Esophagus muscularis mucosa (tissue), 4 donors: ENCODE data around the gene ADGRA1. TPM values are rescaled to one million over a fixed set of nuclear protein-coding genes. Genes with fewer than 3 reads are reported as not detected.

Experiments used
- DNase-seq: peaks from one replicate; pipeline ENCODE4 v3.0.0-alpha.2; 2017; ENCODE audit errors: extremely low spot score
- H3K27ac ChIP-seq, 4 donors: fragments of 200-600 bp; sonication (generic); replicated peaks in 1 of 4; 1 replicate in 3 of 4; 2 replicates in 1 of 4; pipeline ENCODE4 v1.5.1; 2016 to 2019; ENCODE audit warnings: mild to moderate bottlenecking in 1 of 4
- H3K27me3 ChIP-seq, 4 donors: fragments of 200-600 bp; sonication (generic); one replicate each; pipeline versions ENCODE4 v1.5.1 to v1.6.0; 2016 to 2019
- H3K36me3 ChIP-seq, 4 donors: fragments of 200-600 bp; sonication (generic); one replicate each; pipeline ENCODE4 v1.5.1; 2016 to 2019
- H3K4me1 ChIP-seq, 4 donors: fragments of 200-600 bp; sonication (generic); one replicate each; pipeline ENCODE4 v1.5.1; 2016 to 2019
- H3K4me3 ChIP-seq, 4 donors: fragments of 200-600 bp; sonication (generic); 1 replicate in 2 of 4; 2 replicates in 2 of 4; pipeline ENCODE4 v1.5.1; 2016 to 2019; ENCODE audit warnings: mild to moderate bottlenecking in 4 of 4, moderate library complexity in 1 of 4
- H3K9me3 ChIP-seq, 4 donors: fragments of 200-600 bp; sonication (generic); 1 replicate in 3 of 4; 2 replicates in 1 of 4; pipeline ENCODE4 v1.5.1; 2016 to 2019
- EP300 ChIP-seq: sonication (generic); formaldehyde crosslinking; IDR thresholded peaks from one replicate; pipeline ENCODE4 v1.6.1; 2017; ENCODE audit warnings: antibody characterized with exemption
- POLR2A ChIP-seq: fragments of 450-650 bp; IDR thresholded peaks from one replicate; pipeline ENCODE4 v1.6.1; 2017; ENCODE audit warnings: antibody characterized with exemption, moderate library complexity, mild to moderate bottlenecking, low read depth
- POLR2AphosphoS5 ChIP-seq, 2 donors: sonication (generic); formaldehyde crosslinking; IDR thresholded peaks; one replicate each; pipeline ENCODE4 v1.6.1; 2017; ENCODE audit warnings: antibody characterized with exemption in 2 of 2
- WGBS: methylation state at CpG from one replicate; pipeline ENCODE4 v1.1.5; 2018; 5-methylcytosine and 5-hydroxymethylcytosine counted together
- intact Hi-C: fragments of 100-400 bp; cut with DNase I; formaldehyde crosslinking; loops from one replicate; pipeline ENCODE4 v1.15.1; 2023
- total RNA-seq, 4 donors: library from RNA; depleted of rRNA; stranded (reverse); fragments of >200 nt; gene quantifications; one replicate each; pipeline versions ENCODE4 v1.1.0 to v1.2.1, GENCODE V29; 2016
- TF ChIP-seq, protein P1 (sequence below), 3 experiments: fragments of 200-600 bp in 2 of 3; fragments of 450-650 bp in 1 of 3; sonication (generic) in 2 of 3; IDR thresholded peaks; one replicate each; pipeline ENCODE4 v1.5.1; 2017 to 2019; ENCODE audit warnings: antibody characterized with exemption in 3 of 3, mild to moderate bottlenecking in 2 of 3, moderate library complexity in 1 of 3

The ADGRA1 gene
- total RNA-seq, 4 donors from 2014 or later: under 0.01 to 0.06 TPM; not detected in 2

DNA sequence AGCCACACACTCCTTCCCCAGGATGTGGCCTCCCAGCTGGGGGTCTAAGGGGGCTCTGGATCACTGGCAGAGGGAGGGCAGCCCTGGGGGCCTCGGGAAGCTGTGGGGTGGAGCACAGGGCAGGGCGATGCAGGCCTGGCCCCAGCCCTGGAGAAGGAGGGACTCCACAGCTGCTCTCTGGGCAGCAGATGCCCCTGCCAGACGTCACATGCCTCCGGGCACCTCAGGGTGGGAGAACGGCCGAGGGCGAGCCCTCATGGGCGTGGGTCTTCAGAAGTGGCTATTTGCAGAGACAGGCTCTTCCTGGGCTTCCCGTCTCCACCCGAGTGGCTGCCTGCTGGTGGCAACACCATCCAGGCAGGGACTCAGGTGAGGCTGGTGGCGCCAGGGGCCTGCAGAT, 16.0 kb upstream of the ADGRA1 start:
- peaks cover 0 to 84% (median 0%) of the 10 kb centered on the region in 4 donors for H3K27me3 ChIP-seq
- H3K4me1 ChIP-seq: no peaks in the 10 kb centered on the region
- H3K4me3 ChIP-seq: no peak overlapping the region
- no peak overlapping the region for H3K27ac ChIP-seq
- DNase-seq: no peak
- no peaks in the 10 kb centered on the region for H3K36me3 ChIP-seq
- TF ChIP-seq, protein P1, sequence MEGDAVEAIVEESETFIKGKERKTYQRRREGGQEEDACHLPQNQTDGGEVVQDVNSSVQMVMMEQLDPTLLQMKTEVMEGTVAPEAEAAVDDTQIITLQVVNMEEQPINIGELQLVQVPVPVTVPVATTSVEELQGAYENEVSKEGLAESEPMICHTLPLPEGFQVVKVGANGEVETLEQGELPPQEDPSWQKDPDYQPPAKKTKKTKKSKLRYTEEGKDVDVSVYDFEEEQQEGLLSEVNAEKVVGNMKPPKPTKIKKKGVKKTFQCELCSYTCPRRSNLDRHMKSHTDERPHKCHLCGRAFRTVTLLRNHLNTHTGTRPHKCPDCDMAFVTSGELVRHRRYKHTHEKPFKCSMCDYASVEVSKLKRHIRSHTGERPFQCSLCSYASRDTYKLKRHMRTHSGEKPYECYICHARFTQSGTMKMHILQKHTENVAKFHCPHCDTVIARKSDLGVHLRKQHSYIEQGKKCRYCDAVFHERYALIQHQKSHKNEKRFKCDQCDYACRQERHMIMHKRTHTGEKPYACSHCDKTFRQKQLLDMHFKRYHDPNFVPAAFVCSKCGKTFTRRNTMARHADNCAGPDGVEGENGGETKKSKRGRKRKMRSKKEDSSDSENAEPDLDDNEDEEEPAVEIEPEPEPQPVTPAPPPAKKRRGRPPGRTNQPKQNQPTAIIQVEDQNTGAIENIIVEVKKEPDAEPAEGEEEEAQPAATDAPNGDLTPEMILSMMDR (IDR thresholded peaks at IDR 0.05): no peak
- no peak for TF ChIP-seq POLR2AphosphoS5 (IDR thresholded peaks at IDR 0.05)
- TF ChIP-seq POLR2A: no peak
- TF ChIP-seq EP300: no peak
- H3K9me3 ChIP-seq: no peaks in the 10 kb centered on the region
- intact Hi-C loops: no loop called here
- WGBS: no CpG with 5 or more reads among the region's 11 CpGs

- no peaks in the 10 kb centered on the region for H3K9me3 ChIP-seq
- H3K27ac ChIP-seq: no peak overlapping the region
- DNase-seq: no peak
- intact Hi-C loops: no loop called here
- 86% methylated on average over 1 of the region's 19 CpGs for WGBS
- H3K4me1 ChIP-seq: no peaks in the 10 kb centered on the region
- H3K27me3 ChIP-seq: peaks cover 0 to 89% (median 0%) of the 10 kb centered on the region in 4 donors
- no peak overlapping the region for H3K4me3 ChIP-seq
- no peaks in the 10 kb centered on the region for H3K36me3 ChIP-seq
- TF ChIP-seq POLR2AphosphoS5 (IDR thresholded peaks at IDR 0.05) (no peak), POLR2A (no peak), EP300 (no peak)
- TF ChIP-seq, protein P1 (IDR thresholded peaks at IDR 0.05): no peak
Measured at GRCh38 chr10:133072196-133072595, 15.5 kb upstream of the ADGRA1 start.

- Histone ChIP-seq H3K9me3 (no peaks in the 10 kb centered on the region), H3K27me3 (peaks cover 0 to 86% (median 0%) of the 10 kb centered on the region in 4 donors), H3K27ac (no peak overlapping the region), H3K4me1 (no peaks in the 10 kb centered on the region), H3K4me3 (no peak overlapping the region), H3K36me3 (no peaks in the 10 kb centered on the region)
- intact Hi-C loops: no loop called here
- TF ChIP-seq POLR2A (no peak), EP300 (no peak), POLR2AphosphoS5 (IDR thresholded peaks at IDR 0.05) (no peak)
- TF ChIP-seq, protein P1 (IDR thresholded peaks at IDR 0.05): no peak
- DNase-seq: no peak
- 86% methylated on average over 32 of the region's 34 CpGs for WGBS
Measured at GRCh38 chr10:133072720-133073390, 14.9 kb upstream of the ADGRA1 start.

GRCh38 chr10:133075346-133076137, 12.2 kb upstream of the ADGRA1 start:
- no peaks in the 10 kb centered on the region for H3K4me1 ChIP-seq
- peaks cover 0 to 72% (median 0%) of the 10 kb centered on the region in 4 donors for H3K27me3 ChIP-seq
- H3K27ac ChIP-seq: no peak overlapping the region
- no peaks in the 10 kb centered on the region for H3K36me3 ChIP-seq
- no peaks in the 10 kb centered on the region for H3K9me3 ChIP-seq
- H3K4me3 ChIP-seq: no peak overlapping the region
- TF ChIP-seq POLR2AphosphoS5 (IDR thresholded peaks at IDR 0.05) (no peak), POLR2A (no peak), EP300 (no peak)
- TF ChIP-seq, protein P1 (IDR thresholded peaks at IDR 0.05): no peak
- 67% methylated on average over 10 of the region's 25 CpGs for WGBS
- no peak for DNase-seq
- intact Hi-C loops: no loop called here
